Stimulated activated CD4-positive, alpha-beta T cell treated with anti-CD3 and anti-CD28 coated beads, TNF-alpha, amount 100 ng/mL, for 48 hours (primary cell): ENCODE measurements around the gene SUGCT.
"Not testable (repeated sequence)": the region's sequence is repeated elsewhere in the genome, so short reads cannot be mapped to it uniquely, and the experiment has no call there.

Experiments
- DNase-seq, 3 donors: peaks; one replicate each; pipeline ENCODE4 v3.0.0-alpha.2; 2020; ENCODE audit warnings: low read depth in 3 of 3

The SUGCT gene

GRCh38 chr7:40199076-40199802 lies 64.4 kb downstream of the SUGCT start:
- no peak for DNase-seq

DNA sequence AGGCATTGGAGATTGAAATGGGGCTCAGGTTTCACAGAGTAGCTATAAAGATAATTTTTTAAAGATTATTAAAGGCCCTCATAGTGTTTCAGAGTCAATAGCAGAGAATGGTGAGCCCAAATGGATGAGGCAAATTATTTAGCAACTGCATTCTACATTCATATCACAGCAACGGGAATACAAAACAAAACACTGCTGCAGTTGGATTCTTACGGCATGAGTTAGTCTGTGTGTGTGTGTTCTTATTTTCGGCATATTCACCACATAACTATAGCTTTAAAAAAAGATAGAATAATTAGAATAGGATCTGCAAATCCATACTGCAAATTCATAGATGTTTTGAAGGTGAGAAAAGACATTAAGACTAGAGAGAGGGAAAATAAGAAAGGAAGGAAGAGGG lies 66.0 kb downstream of the SUGCT start:
- DNase-seq = no peak

GRCh38 chr7:40202851-40203250 lies 68.0 kb downstream of the SUGCT start:
- no peak for DNase-seq

DNA sequence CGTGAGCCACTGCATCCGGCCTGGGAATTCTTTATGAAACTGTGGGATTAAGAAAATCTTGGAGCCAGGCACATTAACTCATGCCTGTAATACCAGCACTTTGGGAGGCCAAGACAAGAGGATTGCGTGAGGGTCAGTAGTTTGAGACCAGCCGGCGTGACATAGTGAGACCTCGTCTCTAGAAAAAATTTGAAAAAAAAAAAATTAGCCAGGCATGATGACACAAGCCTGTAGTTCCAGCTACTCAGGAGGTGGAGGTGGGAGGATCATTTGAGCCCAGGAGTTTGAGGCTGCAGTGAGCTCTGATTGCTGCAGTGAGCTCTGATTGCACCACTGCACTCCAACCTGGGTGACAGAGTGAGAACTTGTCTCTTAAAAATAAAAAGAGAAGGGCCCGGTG lies 69.8 kb downstream of the SUGCT start:
- no peak for DNase-seq

GRCh38 chr7:40205992-40206391 lies 71.2 kb downstream of the SUGCT start:
- no peak for DNase-seq

DNA sequence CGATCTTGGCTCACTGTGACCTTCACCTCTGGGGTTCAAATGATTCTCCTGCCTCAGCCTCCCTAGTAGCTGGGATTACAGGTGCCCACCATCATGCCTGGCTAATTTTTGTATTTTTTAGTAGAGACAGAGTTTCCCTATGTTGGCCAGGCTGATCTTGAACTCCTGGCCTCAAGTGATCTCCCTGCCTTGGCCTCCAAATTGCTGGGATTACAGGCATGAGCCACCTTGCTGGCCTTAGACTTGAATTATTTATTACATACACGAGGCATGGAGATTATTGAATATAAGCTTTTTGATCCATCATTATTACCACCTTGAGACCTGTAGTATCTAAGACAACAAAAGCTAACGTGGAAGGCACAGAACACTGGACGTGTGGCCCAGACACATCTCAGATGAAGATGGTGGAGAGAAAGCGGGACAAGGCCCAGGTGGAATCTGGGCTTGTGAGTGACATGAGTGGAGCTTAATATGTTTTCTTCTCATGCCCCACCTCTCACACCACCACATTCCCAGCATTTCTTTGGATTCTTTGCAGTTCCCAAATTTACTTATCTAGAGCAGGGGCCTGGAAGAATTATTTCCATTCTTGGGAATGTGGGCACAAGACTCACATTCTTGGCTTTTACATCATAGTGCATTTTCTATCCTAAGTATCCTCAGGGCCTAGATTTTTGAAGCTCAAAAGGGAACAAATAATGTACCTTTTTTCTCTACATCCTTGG lies 76.6 kb downstream of the SUGCT start:
- DNase-seq = no peak

- DNase-seq = no peak
Observed at GRCh38 chr7:40213291-40213690, 78.5 kb downstream of the SUGCT start.

DNA sequence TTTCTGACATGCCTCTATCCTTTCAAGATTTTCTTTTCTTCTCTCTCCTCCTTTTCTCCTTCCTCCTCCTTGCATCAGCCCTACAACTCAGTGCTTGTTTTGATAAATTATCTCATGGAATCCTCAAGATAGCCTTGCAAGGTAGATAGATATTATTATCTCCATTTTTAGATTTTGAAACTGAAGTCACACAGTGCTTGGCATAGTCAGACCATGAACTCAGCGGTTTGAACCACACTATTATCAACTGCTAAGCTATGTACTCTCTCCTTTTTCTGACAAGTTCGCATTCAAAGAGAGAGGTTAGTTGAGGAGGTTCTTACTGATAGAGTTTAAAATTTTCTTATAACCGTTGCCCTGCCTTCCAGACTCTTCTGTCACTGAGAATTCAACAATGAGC lies 79.1 kb downstream of the SUGCT start:
- DNase-seq = no peak

DNA sequence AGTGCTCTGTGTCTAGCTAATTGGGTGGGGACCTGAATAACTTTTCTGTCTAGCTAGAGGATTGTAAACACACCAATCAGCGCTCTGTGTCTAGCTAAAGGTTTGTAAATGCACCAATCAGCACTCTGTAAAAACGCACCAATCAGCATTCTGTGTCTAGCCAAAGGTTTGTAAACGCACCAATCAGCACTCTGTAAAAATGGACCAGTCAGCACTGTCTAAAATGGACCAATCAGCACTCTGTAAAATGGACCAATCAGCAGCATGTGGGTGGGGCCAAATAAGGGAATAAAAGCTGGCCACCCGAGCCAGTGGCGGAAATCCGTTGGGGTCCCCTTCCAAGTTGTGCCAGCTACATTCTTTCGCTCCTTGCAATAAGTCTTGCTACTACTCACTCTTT lies 83.8 kb downstream of the SUGCT start:
- DNase-seq = not testable (repeated sequence)

DNA sequence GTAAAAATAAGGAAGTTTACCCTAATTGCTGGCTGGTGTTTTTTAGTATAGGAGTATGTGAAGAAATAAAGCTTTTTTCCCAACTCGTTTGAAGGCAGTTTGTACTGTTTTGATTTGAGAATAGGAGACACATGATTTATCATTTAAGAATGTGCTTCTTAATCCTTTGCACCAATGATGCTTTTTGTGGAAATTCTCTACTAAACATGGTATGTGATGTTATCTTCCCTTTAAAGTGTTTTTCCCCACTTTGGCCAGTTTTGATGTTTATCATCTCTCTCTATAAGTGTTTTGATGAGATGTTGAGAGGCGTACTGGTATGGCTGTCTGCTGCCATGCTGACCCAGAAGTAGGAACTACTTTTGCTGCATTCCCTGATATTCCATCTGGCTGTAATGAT lies 85.1 kb downstream of the SUGCT start:
- no peak for DNase-seq

DNA sequence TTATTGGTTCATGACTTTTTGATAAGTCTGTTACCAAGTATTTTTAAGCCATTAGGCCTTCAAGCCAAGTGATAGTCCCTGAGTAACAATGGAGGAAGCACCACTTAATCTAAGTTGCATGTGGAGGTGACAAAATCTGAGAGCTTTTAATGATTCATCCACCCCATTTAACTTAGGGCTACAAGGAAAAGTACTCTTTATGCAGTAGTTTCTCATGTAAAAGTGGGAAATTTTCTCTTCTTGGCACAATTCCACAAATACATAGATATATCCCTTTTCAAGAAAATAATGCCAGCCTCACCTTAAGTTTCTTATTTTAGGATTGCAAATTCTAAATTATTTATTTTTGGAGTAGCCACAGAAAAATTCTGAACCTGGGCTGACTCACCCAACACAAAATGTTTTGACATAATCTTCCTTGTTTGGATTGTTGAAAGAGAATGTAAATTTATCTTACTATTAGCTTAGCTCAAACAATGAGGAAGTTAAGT lies 85.7 kb downstream of the SUGCT start:
- DNase-seq = no peak

GRCh38 chr7:40221836-40222235 lies 87.0 kb downstream of the SUGCT start:
- DNase-seq = no peak

- DNase-seq = no peak
Observed at GRCh38 chr7:40223451-40224127, 88.8 kb downstream of the SUGCT start.

- no peak for DNase-seq
Observed at GRCh38 chr7:40230101-40230500, 95.3 kb downstream of the SUGCT start.

GRCh38 chr7:40231796-40232195 lies 97.0 kb downstream of the SUGCT start:
- no peak for DNase-seq

DNA sequence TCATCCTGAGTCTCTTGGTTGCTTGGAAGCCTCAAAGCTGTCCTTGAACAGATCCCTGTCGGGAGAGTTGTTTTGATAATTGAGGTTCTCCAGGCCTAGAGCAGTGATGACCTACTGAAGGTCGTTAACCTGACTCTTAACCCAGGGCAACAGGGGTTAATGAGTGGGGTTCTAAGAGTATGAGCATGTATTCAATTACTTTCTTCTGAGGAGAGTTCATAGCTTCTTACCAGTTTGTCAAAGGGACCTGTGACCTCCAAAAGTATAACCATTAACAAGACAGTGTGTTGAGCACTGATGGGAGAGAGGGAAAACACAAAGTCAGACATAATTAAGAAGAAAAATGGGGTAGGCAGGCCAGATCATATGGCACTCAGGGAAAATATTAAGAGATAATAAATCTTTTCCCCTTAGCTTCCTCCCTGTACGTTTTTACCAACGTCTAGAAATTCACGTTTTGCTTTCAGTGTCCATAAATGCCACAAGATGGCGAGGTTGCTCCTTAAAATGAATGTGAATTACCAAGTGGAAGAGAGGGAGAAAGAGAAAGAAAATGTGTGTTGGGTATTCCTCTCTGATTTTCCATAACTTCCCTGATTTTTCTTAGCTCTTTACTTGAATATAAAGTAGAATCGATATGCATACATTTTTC lies 97.6 kb downstream of the SUGCT start:
- DNase-seq = no peak

GRCh38 chr7:40234046-40234445 lies 99.2 kb downstream of the SUGCT start:
- no peak for DNase-seq

GRCh38 chr7:40234666-40235065 lies 99.9 kb downstream of the SUGCT start:
- no peak for DNase-seq

DNA sequence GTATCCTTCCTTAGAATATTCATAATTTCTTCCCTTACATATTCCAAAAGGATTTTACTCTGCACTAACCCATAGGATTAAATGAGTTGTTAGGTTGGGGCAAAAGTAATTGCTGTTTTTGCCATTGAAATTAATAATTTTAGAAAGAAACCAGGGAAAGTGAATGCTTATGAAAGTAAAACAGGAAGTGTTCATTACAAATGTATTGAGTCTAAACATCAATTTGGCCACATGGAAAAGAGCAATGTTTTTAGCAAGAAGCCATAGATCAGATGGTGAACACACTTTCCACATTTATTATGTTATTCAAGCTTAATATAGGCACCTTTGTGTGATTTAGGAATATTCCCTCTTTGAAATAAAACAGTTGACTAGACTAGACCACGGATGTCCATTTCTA lies 102.9 kb downstream of the SUGCT start:
- no peak for DNase-seq

GRCh38 chr7:40239755-40240303 lies 105.0 kb downstream of the SUGCT start:
- no peak for DNase-seq

DNA sequence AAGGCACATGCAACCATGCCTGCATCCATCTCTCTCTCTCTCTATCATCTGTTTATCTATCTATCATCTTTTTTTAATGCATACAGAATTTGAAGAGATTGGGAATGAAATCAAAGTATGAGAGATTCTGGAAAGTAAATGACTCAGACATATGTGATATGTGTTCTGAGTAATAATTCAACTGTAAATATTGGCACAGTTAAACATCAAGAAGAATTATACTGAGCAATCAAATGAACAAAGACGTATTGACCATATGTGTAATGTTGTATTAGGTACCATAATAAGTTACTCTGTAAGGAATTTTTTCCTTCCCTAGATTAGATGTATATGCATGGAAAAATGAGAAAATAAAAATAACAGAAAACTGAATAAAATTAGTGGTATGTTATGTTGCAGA lies 108.3 kb downstream of the SUGCT start:
- DNase-seq = no peak

- no peak for DNase-seq
Observed at GRCh38 chr7:40244226-40244625, 109.4 kb downstream of the SUGCT start.
